Measurements from ENCODE around the gene VPS13A. TPM values are rescaled to one million over a fixed set of nuclear protein-coding genes. Genes with fewer than 3 reads are reported as not detected.
A peak's percentile ranks its signal among the peaks of the same experiment; 100 is the strongest.

VPS13A gene
- polyA plus RNA-seq, 1 experiment = 41.8 TPM

DNA sequence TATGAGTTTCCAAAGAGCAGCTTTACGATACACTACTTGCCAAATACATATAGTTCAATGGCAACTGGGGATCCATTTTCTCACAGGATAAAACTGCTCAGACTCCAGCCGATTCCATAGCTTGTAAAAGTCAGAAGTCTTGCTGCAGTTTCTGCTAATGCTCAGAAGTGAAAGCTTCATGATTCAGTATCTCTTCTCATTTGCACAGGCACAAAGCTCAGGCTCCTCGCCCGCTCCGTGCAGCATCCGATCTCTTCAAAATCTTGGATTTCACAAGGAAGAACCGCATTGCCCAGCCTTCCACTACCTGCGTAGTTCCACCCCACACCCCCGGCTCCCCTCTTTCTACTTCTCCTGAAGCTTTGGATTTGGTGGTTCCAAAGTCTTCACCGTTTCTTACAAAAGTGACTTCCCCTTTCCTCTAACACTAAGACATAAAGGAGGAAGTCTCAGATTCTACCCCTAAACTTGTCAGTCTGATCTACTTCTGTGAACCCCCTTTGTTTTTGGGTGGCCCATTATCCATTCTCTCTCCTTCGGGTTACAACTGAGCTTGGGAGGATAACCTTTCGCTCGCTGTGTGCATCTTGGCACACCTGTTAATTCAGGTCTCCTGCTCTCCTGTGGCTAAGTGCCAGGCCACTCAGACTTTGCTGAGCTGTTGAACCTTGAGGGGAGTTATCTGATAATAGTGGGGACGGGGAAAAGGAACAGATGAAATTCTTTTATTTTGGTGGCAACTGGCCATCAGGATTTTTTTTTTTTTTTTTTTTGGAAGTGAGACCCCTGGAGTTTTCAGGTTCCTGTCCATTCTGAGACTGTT, 276.7 kb downstream of the VPS13A start:
- DNase-seq (ENCODE audit: low read depth, low spot score) = no peak

DNA sequence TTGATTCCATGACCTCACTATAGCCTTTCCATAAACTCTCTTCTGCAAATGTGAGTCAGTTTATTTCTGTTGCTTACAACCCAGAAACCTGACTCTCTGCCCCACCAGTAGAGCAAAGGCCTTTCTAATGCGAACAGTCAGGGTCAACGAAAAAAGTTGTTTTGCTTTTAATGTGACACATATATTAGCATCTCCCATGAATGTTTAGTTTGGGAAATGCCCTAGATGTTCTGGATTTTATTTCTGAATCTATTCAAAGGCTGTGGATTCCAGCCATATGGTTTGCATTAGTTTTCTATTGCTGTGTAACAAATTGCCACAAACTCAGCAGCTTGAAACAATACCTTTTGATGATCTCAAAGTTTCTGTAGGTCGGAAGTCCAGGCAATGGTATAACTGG, 277.3 kb downstream of the VPS13A start:
- ChIA-PET CTCF (interaction anchor here (0.6 to 5.8 kb wide), 4 partner anchors 17 to 295 kb away, joined by 3 to 83 read pairs (median 42); no protein-coding TSS in a partner anchor), POLR2A (no interaction called here)
- TF ChIP-seq, protein P1, sequence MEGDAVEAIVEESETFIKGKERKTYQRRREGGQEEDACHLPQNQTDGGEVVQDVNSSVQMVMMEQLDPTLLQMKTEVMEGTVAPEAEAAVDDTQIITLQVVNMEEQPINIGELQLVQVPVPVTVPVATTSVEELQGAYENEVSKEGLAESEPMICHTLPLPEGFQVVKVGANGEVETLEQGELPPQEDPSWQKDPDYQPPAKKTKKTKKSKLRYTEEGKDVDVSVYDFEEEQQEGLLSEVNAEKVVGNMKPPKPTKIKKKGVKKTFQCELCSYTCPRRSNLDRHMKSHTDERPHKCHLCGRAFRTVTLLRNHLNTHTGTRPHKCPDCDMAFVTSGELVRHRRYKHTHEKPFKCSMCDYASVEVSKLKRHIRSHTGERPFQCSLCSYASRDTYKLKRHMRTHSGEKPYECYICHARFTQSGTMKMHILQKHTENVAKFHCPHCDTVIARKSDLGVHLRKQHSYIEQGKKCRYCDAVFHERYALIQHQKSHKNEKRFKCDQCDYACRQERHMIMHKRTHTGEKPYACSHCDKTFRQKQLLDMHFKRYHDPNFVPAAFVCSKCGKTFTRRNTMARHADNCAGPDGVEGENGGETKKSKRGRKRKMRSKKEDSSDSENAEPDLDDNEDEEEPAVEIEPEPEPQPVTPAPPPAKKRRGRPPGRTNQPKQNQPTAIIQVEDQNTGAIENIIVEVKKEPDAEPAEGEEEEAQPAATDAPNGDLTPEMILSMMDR (IDR thresholded peaks at IDR 0.05; ENCODE audit: low read depth, low read length) = no peak
- Histone ChIP-seq H3K27me3 (ENCODE audit: control insufficient read depth, insufficient read depth, low read length) (no peaks in the 10 kb centered on the region), H3K4me3 (ENCODE audit: low read depth, low read length) (no peak overlapping the region), H3K9me3 (ENCODE audit: control insufficient read depth, insufficient read depth, low read length) (no peaks in the 10 kb centered on the region; the same call in 1 of the 2 replicates), H3K27ac (ENCODE audit: low read depth, low read length) (peak overlapping the region; percentile 61)
- DNase-seq (ENCODE audit: low read depth, low spot score) = peak; percentile 34

More for the DNA sequence above, 276.7 kb downstream of the VPS13A start:
- H3K9me3 ChIP-seq (ENCODE audit: control insufficient read depth, insufficient read depth, low read length) = no peaks in the 10 kb centered on the region; the same call in 1 of the 2 replicates
- H3K27me3 ChIP-seq (ENCODE audit: control insufficient read depth, insufficient read depth, low read length) = no peaks in the 10 kb centered on the region
- CTCF ChIA-PET = interaction anchor here (1.0 to 5.8 kb wide), 5 partner anchors 12 to 296 kb away, joined by 3 to 83 read pairs (median 10); no protein-coding TSS in a partner anchor
- no peak overlapping the region for H3K4me3 ChIP-seq (ENCODE audit: low read depth, low read length)
- POLR2A ChIA-PET = no interaction called here
- H3K27ac ChIP-seq (ENCODE audit: low read depth, low read length) = no peak overlapping the region
- TF ChIP-seq, protein P1 (IDR thresholded peaks at IDR 0.05; ENCODE audit: low read depth, low read length) = no peak

DNA sequence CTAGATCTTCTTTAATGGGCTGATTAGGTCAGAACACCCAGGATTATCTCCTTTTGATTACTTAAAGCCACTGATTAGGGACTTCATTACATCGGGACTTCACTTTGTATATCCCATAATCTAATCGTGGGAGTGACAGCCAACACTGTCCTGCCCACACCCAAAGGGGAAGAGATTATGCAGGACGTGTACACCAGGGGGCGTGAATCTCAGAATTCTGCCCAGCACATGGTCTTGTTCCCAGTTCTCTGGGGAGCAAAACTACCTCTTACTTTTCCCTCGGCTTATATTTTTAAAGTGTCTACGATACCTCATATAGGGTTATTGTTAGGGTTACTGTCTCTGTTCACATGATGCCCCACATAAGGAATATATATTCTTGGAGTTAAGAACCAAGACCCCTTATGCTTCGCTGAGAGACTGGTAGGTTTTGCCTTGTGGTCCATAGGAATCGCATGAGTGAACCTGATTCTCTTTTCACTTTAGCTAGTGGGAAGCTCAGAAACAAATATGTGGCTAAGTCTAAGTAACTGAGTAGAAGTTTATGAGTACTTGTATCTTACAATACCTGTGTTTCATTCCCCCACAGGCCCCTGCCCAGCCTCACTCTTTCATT, 278.1 kb downstream of the VPS13A start:
- POLR2A ChIA-PET = no interaction called here
- H3K27ac ChIP-seq (ENCODE audit: low read depth, low read length) = peak overlapping the region; percentile 61
- H3K9me3 ChIP-seq (ENCODE audit: control insufficient read depth, insufficient read depth, low read length) = no peaks in the 10 kb centered on the region; the same call in 1 of the 2 replicates
- CTCF ChIA-PET = interaction anchor here (0.6 to 5.8 kb wide), 13 partner anchors 12 to 580 kb away, joined by 3 to 115 read pairs (median 29); no protein-coding TSS in a partner anchor
- TF ChIP-seq, protein P1 (IDR thresholded peaks at IDR 0.05; ENCODE audit: low read depth, low read length) = peak; percentile 25; the same call in 1 of the 2 replicates
- DNase-seq (ENCODE audit: low read depth, low spot score) = no peak
- no peaks in the 10 kb centered on the region for H3K27me3 ChIP-seq (ENCODE audit: control insufficient read depth, insufficient read depth, low read length)
- no peak overlapping the region for H3K4me3 ChIP-seq (ENCODE audit: low read depth, low read length)

DNA sequence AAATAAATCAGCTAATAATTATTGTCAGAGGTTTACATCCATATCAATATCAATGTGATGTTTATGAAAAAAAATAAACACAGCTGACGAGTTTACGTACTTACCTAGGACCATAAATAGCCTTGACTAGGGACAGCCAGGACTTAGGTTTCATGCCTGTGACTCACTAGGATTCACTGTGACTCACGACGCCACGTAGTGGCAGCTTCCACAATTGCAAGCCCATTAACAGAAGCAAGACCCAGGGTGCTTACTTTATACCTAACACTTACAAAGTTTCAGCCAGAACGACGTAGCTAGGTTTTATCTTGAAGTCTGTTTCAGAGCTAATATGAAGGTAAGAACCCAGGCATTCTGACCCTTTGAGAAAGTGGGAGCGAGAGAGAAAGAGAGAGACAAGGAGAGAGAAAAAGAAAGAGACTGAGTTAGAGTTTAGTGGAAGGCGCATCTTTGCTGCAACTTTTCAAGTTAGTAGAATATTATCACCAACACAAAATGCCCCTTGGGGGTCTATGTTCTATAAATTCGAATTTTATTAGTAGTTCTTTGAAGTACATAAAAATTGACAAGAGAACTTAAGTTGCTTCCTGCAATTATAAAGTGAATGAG, 279.6 kb downstream of the VPS13A start:
- H3K27me3 ChIP-seq (ENCODE audit: control insufficient read depth, insufficient read depth, low read length) = no peaks in the 10 kb centered on the region
- H3K4me3 ChIP-seq (ENCODE audit: low read depth, low read length) = no peak overlapping the region
- H3K27ac ChIP-seq (ENCODE audit: low read depth, low read length) = no peak overlapping the region
- TF ChIP-seq, protein P1 (IDR thresholded peaks at IDR 0.05; ENCODE audit: low read depth, low read length) = peak; percentile 93
- peak; percentile 77 for DNase-seq (ENCODE audit: low read depth, low spot score)
- ChIA-PET CTCF (interaction anchor here (0.5 to 5.8 kb wide), 94 partner anchors 11 to 761 kb away, joined by 3 to 115 read pairs (median 4); partner anchors contain the start of genes GNA14 and VPS13A), POLR2A (no interaction called here)
- no peaks in the 10 kb centered on the region; the same call in 1 of the 2 replicates for H3K9me3 ChIP-seq (ENCODE audit: control insufficient read depth, insufficient read depth, low read length)
